GM19395 (cell line): ENCODE data around the gene KIF26A.

ENCODE experiments used
- ATAC-seq: cut with Tn5 transposase; IDR thresholded peaks from one replicate; pipeline ENCODE4 v1.9.1; 2021; ENCODE audit warnings: mild to moderate bottlenecking, moderate library complexity; ENCODE audit not compliant: unreplicated experiment

Gene KIF26A

GRCh38 chr14:104130974-104131651 is 7.3 kb upstream of the KIF26A start:
- ATAC-seq = no peak

GRCh38 chr14:104131968-104132732 is 6.2 kb upstream of the KIF26A start:
- no peak for ATAC-seq

GRCh38 chr14:104132981-104133380 is 5.4 kb upstream of the KIF26A start:
- ATAC-seq = no peak

GRCh38 chr14:104133496-104133895 is 4.9 kb upstream of the KIF26A start:
- no peak for ATAC-seq

- ATAC-seq = no peak
Measured at GRCh38 chr14:104134061-104134965, 4.1 kb upstream of the KIF26A start.

- no peak for ATAC-seq
Measured at GRCh38 chr14:104135121-104135903, 3.1 kb upstream of the KIF26A start.

GRCh38 chr14:104135904-104136471 is 2.4 kb upstream of the KIF26A start:
- ATAC-seq = no peak

GRCh38 chr14:104136472-104137296 is 1.7 kb upstream of the KIF26A start:
- ATAC-seq = no peak

GRCh38 chr14:104137297-104138097 is 890 bp upstream of the KIF26A start:
- no peak for ATAC-seq

GRCh38 chr14:104138718-104139459 is 502 bp downstream of the KIF26A start:
- no peak for ATAC-seq

- ATAC-seq = no peak
Measured at GRCh38 chr14:104139460-104140212, 1.2 kb downstream of the KIF26A start.

GRCh38 chr14:104140213-104140462 is 1.8 kb downstream of the KIF26A start:
- no peak for ATAC-seq

- no peak for ATAC-seq
Measured at GRCh38 chr14:104140463-104141331, 2.3 kb downstream of the KIF26A start.

GRCh38 chr14:104141621-104142091 is 3.3 kb downstream of the KIF26A start:
- ATAC-seq = no peak

- ATAC-seq = no peak
Measured at GRCh38 chr14:104142136-104142945, 4.0 kb downstream of the KIF26A start.
